SH-SY5Y (cell line): ENCODE results near the gene KLK14.

ENCODE experiments used
- GATA2 ChIP-seq: IDR thresholded peaks from 2 replicates; pipeline ENCODE4 v1.6.1; 2011; ENCODE audit warnings: mild to moderate bottlenecking, low read depth, low read length
- GATA3 ChIP-seq: IDR thresholded peaks from 2 replicates; pipeline ENCODE4 v1.6.1; 2011; ENCODE audit warnings: low read depth, mild to moderate bottlenecking, low read length, moderate library complexity

The KLK14 gene

DNA sequence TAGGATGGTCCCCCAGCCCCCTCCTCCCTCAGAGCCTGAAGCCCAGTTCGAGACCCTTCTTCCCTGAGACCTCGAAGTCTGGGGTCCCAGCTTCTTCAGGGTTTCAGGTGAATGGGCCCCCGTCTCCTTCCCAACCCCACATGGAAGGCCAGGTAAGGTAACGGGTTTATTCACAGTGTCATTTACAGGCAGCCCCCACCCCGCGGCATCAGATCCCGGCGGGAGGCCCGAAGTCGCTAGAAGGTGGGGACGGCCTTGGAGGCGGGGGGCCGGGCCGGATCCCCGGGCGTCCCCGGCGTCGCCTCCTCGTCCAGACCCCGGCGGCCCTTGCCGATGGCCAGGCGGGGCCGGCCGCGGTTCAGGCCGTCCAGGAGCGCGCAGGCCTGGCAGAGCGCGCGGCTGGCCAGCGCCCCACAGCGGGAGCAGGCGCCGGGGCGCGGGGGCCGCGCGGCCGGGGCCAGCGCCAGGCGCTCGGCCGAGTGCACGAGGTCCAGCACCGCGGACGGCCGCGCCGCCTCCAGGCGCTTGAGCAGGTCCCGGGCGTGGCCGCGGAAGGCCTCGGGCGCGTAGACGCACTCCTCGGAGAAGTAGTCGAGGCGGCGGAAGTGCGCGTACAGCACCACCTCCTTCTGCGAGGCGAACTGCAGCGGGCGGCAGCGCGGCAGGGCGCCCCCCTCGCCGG lies 15.8 kb upstream of the KLK14 start:
- TF ChIP-seq GATA2 (no peak), GATA3 (no peak)

DNA sequence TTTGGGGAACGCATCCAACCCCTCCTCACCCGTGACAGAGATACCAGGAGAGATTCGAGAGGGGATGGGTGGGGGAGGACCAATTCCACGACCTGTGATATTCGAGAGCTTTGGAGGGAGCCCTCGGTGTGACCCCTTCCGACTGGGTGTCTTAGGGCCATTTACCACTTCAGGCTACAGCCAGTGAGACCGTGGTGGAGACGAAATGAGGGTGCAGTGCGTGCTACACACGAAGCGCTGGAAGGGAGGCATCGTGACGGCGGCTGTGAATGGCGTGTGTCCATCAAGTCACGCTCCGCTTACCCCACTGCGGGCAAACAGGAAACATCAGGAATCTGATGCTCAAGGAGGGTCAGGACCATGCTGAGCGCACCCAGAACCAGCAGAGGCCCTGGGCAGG lies 15.1 kb upstream of the KLK14 start:
- no peak for TF ChIP-seq GATA3
- no peak for TF ChIP-seq GATA2

DNA sequence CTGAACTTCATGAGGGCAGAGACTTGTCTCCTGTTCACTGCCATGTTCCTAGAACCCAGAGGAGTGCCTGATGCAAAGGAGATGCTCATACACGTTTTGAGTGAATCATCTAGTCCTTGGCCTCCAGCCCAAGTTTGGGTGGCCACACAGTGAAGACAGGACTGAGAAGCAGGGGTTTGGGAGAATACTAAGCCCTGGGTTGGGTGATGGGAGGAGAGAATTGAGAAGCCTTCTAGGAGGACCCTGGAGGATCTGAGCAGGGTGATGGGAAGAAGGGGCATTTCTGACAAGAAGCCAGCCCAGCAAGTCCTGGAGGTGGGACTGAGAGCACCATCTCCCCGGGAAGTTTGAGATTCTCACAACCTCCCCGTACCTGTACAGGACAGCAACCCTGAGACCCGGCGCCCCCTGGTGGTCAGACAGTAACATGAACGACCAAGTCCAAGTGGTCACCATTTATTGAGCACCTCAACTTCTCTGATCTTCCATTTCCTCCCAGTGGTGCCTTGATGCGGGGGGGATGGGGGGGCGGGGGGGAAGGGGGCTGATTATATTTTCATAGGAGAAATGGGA lies 14.6 kb upstream of the KLK14 start:
- TF ChIP-seq GATA3: no peak
- no peak for TF ChIP-seq GATA2

DNA sequence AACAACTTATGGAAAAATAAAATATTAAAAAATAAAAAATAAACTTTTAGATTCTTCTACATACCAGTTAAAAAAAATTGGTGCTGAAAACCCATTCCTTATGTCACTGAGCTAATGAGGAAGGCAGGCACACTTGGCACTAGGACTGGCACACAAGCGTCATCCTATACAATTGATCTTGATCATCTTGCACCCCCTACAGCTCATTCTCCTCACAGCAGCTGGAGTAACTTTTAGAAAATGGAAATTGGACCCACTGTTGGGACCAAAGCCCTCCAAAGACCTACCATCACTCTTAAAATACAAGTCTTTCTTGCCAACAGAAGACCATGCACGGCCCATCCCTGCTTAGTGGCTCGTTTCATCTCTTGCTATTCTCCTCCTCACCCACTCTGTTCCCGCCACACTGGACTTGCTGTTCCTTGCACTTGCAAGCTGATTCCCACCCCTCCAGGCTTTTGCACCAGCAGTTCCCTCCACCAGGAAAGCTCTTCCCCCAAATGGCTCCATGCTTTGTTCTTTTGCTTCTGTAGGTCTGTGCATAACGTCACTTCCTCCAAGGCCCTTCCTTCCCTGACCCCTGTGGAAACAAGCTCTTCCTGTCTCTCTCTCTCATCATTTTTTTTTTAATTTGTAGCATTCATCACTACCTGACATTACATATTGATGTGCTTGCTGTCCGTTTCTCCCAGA lies 13.9 kb upstream of the KLK14 start:
- no peak for TF ChIP-seq GATA2
- TF ChIP-seq GATA3: no peak

DNA sequence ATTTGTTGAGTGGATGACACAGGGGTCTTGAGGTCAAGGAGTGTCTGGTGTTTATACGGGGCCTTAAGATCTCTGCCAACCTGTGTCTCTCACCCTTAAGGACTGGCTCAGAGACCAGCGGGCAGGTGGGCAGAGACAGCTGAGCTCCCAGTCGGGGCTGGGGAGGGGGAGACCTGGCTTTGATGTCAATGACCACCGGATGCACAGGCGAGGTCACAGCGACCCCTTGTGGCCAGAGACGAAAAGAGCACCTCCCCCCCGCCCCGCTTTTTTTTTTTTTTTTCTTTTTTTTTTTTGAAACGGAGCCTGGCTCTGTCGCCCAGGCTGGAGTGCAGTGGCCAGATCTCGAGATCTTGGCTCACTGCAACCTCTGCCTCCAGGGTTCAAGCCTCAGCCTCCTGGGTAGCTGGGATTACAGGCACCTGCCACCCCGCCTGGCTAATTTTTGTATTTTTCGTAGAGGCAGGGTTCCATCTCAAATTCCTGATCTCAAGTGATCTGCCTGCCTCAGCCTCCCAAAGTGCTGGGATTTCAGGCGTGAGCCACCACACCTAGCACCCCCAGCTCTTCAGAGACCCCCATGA lies 12.1 kb upstream of the KLK14 start:
- TF ChIP-seq GATA3: no peak
- TF ChIP-seq GATA2: no peak

DNA sequence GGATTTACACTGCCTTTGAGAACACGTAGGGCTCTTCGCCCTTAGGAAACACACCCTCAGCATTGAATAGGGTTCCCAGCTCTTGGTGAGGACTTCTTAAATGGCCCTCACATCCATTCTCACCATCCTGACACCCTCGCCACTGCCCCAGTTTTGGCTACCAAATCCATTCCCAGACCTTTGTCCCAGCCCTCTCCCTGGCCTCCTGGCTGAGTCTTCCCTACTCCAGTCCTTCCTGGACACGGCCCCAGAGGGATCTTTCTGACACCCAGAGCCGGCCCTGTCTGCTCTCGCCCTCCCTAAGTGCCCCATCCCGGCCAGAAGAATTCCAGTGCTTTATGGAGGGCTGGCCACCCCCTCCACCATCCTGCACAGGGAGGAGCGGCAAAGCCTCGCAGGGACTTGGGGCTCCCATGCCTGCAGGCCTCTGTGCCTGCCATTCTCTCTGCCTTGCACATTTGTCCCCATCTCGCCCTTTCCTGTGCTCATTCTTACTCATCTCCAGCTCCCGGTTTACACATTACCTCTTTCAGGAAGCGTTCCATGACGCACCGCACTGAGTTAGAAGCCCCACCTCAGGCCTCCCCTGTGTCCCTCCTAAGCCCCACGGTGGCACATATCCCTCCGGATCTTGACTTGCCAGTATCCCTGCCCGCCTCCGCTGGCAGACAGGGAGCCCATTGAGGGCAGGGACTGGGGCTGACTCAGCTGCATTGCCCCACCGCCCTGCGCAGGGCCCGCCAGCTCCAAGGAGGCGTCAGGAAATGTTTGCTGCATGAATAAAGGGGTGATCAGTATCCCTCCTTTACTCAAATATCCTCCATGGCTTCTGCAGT lies 11.0 kb upstream of the KLK14 start:
- TF ChIP-seq GATA3 (no peak), GATA2 (no peak)

DNA sequence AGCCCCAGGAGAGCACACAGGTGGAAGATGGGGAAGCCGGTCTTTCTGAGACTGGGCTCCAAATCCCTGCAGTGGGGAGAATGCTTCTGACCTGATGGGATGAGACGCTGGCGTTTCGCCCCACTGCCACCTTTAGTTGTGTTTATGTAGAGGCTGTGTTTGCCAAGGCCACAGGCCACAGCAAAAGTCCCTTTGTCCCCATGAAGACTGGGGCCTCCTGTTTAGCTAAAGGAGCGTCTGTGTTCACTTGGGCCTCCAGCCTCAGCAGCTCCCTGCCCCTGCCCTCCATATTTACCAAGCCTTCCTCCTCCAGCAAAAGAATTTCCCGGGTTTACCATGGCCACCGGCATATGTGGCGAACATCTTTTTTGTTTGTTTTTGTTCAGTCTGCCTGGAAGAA lies 10.4 kb upstream of the KLK14 start:
- no peak for TF ChIP-seq GATA2
- no peak for TF ChIP-seq GATA3

DNA sequence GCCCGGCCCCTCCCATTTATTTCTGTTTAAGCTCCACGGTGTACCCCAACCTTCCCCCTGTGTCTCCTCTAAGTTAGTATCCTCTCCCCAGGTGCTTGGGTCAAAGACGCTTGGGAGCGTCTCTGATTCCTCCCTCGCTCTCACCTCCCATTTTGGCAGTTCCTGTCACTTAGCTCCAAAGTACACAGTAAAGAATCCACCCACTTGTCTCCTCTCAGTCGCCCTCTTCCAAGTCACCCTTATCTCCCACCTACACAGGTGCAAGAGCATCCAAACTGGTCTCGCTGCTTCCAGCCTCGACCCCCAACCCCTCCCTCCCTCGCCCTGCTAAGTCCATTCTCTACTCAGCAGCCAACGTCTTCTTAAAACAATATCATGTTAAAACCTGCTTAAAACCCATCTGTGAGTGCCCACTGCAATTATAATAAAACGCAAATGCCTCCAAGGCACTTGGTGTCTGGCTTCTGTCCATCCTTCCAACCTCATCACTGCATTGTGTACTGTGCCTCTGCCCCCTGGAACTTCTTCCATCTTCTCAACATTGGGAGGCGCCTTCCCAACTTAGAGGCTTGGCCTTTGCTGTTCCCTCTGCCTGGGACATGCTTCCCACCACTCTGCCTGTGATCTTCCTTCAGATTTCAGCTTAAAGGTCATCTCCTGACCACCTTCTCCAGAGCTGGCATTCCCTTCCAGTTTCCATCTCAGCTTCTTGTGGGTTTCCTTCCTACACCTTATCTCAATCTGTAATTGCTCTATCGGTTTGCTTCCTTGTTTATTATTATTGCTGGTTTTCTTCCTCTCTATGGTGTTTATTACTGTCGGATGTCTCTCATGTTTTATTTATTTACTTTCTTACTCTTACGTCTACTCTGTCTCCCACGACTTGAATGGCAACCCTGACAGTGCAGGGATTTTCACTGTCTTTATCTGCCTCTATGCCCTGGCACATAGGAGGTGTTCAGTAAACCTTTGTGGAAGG lies 9.5 kb upstream of the KLK14 start:
- TF ChIP-seq GATA2: no peak
- no peak for TF ChIP-seq GATA3

DNA sequence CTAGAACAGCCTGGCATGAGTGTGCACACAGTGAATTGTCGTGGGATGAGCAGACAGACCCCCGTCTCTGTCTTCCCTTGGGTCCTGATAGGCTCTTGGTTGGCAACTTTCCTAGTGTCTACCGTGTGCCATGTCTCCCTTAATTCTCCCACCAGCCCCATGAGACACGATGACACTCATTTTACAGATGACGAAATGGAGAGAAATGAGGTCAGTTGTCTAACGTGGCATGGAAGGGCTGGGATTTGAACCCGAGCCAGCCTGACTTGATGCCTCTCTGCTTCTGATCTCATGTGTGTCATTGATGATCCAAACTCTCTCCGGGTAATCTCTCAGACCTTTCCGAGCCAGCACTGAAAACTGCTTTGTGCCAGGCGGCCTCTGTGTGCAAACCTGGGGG lies 8.4 kb upstream of the KLK14 start:
- TF ChIP-seq GATA2: no peak
- no peak for TF ChIP-seq GATA3

DNA sequence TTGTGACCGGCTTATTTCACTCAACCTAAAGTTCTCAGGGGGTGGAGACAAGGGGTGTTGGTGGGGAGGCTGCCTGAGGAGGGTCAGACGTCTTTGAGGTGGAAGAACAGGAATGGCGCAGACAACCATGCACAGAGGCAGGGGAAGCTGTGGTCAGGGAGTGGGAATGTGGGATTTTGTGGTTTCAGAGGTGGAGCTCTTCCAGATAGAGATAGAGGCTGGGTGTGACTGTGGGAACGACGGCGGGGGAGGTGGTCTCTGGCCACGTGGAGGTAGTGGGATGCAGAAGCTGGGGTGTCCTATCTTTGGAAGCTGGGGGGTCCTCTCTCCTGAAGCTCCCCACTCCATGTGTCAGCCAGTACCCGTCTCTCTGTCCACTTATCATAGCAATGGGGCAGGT lies 7.8 kb upstream of the KLK14 start:
- TF ChIP-seq GATA3 (no peak), GATA2 (no peak)

DNA sequence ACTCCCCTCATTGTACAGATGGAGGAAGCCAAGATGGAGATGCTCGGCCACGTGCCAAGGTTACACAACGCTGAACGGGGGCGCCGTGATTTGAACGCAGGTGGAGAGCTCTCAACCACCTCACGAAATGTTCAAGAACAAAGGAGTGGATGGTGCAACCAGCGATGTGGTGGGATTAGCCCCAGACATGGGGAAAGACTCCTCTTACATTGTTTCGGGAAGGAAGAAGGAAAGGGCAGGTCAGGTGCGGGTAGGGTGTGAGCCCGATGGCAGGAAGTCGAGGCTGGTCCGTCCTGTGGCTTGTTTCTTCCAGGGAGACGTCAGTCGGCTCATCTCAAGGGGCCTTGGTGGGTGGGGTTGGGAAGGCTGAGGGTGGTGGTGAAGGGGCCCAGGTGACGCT lies 7.1 kb upstream of the KLK14 start:
- TF ChIP-seq GATA3: no peak
- TF ChIP-seq GATA2: no peak

DNA sequence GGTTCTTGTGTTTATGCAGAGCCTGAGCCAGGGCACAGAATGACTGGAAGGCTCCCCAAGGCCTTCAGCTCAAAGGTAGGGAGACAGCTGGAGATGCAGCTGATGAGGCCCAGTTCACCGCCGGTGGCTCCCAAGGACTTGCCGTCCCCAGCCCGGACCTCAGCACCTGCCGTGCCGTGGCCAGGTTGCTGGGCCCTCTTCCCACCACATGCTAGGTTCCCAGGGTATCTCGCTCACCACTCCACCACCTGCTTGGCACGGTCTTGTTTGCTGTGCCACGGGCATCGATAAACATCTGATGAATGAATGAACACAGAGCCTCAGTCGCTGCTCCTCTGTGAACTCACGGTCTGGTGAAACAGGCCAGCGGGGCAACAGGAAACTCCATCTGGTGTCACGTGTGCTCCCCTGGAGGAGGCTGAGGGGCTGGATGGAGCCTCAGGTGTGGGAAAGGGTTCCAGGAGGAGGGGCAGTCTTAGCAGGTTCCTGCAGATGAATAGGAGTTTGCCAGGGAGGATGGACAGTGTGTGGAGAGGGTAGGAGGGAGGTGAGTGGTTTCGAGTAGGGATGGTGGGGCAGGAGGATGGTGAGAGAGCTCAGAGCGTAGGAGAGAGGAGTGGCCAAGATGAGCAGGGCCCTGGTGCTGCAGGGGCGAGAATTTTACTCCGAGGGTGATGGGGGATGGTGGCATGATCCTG lies 3.6 kb upstream of the KLK14 start:
- TF ChIP-seq GATA2 (no peak), GATA3 (no peak)
